Stimulated activated CD4-positive, alpha-beta T cell treated with anti-CD3 and anti-CD28 coated beads, Interleukin-1b, Interleukin-23, amount 100 ng/mL, for 48 hours (primary cell): Measurements from ENCODE around the gene PSME3IP1.
"Not testable (repeated sequence)": the region's sequence is repeated elsewhere in the genome, so short reads cannot be mapped to it uniquely, and the experiment has no call there.

Source experiments
- DNase-seq: peaks from one replicate; pipeline ENCODE4 v3.0.0-alpha.2; 2020

PSME3IP1 gene

DNA sequence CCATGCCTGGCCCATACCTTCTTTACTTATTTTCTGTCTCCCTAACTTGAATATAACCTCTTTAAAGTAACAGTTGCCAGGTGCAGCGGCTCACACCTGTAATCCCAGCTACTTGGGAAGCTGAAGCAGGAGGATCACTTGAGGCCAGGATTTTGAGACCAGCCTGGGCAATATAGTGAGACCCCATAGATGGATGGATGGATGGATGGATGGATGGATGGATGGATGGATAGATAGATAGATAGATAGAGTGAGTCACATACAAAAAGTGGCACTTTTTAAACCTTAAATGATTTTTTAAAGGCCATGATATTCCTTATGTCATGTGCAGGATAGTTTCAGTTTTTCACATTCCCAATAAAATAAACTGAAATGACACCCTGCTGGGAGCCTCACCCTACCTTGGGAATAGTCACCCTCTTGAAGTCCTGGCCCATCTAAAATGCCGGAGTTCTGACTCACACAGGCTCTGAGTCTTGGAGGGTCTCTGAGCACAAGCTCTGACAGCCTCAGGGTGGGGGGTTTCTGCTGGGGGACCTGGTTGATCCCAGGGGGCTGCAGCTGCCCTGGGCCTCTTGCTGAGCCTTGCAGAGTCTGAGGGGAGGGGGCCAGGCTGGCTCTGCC, 67.3 kb downstream of the PSME3IP1 start:
- no peak for DNase-seq

DNA sequence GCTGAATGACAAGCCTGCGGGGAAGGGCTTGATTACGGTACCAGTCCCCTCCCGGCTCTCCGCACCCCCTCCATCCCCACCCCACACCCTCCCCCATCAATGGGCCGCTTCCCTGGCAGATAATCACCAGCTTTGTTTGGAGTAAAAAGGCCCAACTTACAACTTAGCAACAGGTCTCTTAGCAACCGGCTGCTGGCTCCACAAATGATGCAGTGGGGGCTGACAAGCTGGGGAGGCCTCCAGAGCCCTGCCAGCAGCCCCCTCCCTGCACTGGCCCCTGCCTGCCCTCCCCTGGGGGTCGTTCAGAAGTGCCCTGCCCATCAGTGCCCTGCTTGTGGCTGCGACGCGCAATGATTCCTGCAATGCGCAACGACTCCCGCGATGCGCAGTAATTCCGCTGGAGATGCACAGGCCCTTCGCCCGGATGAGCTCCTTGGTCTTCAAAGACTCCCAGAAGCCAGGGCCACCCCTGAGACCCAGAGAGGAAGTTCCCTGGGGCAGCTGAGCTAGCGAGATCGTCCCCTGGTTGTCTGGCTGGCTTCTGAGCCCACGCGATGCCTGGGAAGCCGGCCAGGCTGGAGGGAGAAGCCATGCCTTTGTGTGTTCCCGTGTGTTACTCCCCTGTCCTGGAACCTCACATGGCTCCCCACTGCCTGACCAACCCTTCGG, 70.2 kb downstream of the PSME3IP1 start:
- no peak for DNase-seq

DNA sequence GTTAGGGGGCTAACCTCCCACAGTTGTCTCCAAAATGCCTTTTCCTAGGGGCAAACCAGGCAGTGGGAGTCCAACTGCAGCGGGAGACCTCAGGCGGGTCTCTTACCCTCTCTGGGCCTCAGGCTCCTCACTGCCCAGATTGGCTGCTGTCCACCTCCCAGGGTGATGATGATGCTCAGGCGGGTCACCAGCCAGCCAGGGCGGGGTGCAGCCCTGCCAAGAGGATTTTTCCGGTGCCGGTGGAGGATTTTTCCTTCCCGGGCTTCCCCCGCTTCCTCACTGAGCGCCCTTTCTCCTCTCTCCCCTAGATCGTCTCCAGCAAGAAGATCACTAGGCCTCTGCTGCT, 70.7 kb downstream of the PSME3IP1 start:
- DNase-seq = no peak

DNA sequence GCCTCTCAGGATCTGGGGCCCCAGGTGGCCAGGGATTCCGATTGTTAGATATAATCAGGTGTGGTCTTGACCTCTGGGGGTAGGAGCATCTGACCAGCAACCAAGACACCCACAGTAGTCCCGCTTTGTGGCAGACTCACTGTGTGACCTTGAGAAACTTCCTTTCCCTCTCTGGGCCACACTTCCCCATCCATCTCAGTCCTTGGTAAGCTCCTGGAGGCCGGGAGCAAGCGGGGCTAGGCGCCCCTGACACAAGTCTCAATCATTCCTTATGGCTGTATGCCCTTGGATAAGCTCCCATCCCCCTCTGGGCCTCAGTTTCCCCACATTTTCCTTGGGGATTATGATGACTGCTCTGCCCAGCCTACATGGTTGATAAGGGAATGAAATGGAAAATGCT, 72.2 kb downstream of the PSME3IP1 start:
- DNase-seq = no peak

DNA sequence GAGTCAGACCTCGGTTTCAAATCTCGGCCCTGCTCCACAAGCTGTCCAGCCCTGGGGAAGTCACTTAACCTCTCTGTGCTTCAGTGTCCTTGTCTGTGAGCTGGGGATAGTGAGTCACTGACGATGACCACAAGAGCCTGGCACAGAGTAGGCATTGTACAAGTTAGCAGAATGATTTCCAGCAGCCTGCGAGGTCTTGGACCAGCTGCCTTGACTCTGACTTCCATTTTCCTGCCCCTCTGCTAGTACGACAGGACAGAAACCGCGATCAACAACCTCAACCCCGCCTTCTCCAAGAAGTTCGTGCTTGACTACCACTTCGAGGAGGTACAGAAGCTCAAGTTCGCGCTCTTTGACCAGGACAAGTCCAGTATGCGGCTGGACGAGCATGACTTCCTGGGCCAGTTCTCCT, 72.8 kb downstream of the PSME3IP1 start:
- no peak for DNase-seq

DNA sequence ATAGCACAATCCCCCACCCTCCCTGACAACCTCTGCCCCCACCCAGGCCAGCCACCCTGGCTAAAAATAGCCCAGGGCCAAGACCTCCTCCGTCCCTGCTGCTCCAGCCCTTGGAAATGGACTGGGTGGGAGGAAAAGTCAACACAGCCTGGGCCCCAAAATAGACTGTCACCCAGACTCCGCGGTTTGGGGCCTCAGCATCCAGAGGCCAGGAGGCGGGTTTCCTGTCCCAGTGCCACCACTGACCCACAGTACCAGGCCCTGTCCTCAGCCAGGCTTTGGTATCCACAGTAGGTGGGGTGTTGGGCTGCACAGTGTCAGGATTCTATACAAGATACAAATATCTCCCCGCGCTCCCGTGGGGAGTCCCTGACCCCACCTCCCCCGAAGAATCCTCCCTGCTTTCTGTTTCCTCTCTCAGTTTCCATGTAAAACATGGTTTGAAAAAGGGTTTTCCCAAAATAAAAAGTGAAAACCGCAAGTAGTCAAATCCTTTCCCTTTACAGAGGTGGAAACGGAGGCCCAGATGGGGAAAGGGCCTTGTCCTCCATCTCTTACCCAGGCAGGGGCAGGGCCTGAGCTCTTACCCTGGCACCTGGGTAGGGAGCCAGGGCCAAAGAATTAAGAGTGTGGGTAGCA, 73.3 kb downstream of the PSME3IP1 start:
- DNase-seq = no peak

DNA sequence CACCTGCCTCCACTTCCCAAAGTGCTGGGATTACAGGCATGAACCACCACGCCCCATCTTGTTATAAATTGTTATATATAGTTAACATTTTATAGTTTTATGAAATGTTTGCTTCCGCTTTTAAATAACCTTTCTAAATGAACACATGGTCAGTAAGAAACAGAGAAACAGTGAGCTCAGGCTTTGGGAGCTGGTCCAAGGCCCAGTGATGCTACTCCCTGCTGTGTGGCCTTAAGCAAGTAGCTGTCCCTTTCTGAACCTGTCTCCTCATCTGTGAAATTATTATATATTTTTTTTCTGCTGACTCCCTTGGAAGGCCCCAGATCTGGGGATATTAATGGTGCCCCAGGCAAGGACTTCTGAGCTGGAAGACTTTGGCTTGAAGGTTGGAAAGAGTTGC, 74.4 kb downstream of the PSME3IP1 start:
- no peak for DNase-seq

DNA sequence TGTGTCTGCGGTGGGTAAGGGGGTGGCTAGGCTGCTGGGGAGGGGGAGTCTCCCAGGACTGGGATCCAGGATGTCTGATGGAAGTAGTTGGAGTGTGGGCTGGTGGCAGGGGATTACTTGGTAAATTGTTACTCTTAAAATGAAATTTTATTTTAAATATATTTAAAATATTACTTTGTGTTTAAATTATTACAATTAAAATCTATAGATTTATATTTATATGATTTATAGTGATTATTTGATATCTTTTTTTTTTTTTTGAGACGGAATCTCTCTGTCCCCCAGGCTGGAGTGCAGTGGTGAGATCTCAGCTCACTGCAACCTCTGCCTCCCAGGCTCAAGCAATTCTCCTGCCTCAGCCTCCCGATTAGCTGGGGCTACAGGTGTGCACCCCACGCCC, 74.9 kb downstream of the PSME3IP1 start:
- no peak for DNase-seq

DNA sequence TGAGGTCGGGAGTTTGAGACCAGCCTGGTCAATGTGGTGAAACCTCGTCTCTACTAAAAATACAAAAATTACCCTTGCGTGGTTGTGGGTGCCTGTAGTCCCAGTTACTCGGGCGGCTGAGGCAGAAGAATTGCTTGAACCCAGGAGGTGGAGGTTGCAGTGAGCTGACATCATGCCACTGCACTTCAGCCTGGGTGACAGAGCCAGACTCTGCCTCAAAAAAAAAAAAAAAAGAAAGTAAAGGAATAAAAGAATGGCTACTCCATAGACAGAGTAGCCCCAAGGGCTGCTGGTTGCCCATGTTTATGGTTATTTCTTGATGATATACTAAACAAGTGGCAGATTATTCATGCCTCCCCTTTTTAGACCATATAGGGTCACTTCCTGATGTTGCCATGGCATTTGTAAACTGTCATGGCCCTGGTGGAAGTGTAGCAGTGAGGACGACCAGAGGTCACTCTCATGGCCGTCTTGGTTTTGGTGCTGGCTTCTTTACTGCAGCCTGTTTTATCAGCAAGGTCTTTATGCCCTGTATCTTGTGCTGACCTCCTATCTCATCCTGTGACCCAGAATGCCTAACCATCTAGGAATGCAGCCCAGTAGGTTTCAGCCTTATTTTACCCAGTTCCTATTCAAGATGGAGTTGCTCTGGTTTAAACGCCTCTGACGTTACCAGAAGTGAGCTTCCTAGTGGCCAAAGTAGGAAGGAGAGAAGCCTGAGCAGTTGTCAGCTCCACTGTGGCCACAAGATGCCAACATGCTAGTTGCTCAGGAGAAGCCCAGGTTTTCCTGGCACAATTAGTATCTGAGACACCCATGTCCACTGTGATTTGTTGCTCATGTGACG, 76.4 kb downstream of the PSME3IP1 start:
- not testable (repeated sequence) for DNase-seq

DNA sequence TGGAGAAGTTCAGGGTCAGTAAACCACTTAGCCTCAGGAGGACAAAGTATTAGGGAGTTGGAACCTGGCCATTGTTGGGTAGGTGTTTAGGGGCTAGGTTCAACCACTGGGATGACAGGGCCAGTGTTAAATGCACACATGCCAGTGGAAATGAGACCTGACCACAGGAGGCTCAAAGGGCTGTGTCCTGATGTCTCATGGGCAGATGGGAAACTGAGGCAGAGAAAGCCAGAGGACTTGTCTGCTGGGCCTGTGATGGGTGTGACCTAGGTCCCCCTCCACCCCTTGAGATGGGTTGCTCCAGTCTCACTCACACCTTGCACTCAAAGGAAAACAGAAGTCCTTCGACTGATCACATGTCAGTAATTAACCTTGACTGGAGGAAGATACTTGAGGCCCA, 77.4 kb downstream of the PSME3IP1 start:
- no peak for DNase-seq

DNA sequence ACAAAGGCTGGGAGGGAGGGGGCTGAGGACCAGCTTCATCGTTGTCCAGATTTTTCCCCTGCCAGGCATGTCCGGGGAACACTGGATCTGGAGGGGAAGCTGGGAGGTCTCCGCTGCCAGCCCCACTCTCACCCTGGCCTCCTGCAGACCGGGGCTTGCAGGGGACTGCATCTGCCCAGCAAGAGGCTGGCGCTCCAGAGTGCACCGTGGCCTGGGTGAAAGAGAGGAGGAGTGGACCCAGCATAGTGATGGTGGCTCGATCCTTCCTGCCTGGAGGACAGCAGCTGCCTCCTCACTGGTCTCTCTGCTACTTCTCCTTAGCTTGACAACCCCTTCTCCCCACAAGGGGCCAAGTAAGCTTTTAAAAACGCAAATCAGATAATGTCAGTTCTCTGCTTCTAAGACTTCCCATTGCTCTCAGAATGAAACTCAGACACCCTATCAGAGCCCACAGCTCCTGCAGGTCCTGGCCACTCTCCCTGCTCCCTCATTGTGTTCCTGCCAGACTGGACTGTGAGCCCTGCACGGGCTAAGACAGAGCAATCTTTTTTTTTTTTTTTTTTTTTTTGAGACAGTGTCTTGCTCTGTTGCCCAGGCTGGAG, 78.4 kb downstream of the PSME3IP1 start:
- DNase-seq = no peak

DNA sequence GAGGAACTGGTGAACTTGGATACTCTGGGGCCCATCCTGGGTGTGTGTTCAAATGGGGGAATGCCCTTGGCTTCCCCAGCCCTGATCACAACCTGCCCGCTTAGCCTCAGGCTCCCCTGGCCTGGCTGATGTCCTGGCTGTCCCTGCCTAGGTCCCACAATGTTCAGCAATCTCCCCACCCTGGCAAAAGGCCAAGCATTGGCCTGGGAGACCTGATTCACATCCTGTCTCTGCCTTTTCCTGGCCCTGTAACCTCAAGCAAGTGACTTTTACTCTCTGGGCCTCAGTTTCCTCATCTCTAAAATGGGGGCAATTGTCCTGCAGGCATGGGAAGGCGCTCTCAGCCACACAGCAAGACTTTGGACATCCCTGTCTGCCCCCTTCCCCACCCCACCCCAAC, 79.1 kb downstream of the PSME3IP1 start:
- no peak for DNase-seq

DNA sequence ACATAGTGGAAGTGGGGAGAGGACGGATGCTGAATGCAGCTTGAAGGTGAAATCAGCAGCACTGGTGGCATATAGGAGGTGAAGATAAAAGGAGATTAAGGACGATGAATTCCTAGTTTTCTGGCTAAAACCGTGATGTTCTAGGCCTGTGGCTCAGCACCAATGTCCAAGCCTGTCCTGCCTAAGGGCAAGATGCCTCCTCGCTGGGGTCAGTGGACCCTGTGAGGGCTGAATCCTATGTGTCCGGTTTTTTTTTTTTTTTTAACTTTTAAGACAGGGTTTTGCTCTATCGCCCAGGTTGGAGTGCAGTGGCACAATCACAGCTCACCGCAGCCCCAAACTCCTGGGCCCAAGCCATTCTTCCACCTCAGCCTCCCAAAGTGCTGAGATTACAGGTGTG, 80.7 kb downstream of the PSME3IP1 start:
- DNase-seq = no peak

DNA sequence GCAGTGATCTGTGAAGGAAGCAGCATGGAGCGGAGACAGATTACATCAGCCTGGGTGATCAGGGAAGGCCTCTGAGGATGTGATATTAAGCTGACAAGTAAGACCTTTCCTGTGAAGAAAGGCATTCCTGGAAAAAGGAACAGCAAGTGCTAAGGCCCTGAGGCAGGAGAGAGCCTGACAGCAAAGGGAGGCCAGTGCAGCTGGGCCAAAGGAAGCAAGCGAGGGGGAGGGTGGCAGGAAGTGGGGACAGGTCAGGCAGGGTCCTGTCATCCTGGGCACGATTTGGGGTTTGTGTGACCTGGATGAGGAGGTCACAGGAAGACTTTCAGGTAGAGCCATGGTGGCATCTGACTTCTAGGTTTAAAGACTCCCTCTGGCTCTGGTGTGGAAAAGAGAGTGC, 81.1 kb downstream of the PSME3IP1 start:
- DNase-seq = no peak

DNA sequence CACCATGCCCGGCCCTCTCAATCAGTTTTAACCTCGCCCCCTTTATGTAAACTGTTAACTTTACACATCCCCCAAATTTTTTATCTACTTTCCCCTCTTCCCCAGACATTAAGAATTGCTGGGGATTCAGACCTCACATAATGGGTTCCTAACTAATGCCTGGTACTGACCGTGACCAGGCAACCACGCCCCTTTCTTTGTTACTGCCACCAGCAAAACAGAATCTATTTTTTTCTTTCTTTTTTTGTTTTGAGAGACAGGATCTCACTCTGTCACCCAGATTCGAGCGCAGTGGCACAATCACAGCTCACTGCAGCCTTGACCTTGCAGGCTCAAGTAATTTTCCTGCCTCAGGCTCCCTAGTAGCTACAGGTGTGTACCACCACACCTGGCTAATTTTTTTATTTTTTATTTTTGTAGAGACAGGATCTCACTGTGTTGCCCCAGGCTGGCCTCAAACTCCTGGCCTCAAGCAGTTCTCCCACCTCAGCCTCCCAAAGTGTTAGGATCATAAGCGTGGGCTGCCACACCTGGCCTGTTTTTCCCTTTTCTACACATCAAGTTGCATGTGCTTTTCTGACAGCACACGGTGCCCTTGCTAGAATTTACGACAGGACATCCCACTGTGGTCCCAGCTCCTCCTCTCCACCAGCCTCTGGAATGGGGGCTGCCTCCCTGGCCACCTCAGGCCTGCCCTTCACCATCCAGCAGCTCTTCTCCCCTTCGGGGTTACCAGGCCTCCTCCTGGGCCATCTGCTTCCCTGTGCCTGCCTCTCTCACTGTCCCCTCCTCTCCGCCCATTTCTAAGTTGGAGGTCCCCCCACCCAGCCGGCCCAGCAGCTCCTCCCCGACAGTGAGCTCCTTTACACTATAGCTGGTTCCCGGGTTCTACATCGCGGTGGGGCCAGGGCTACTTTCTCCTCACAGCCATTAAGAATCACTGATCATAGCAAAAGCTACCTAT, 82.7 kb downstream of the PSME3IP1 start:
- no peak for DNase-seq
